HEK293 (cell line): ENCODE measurements around the gene TRNP1.

Experiments used
- CTCF ChIA-PET: fragments of 350-600 bp; formaldehyde crosslinking; extraction: SDS; loops from one replicate; lab custom pipeline; 2021; ENCODE audit warnings: antibody characterized with exemption; lab: Yijun Ruan, JAX
- POLR2A ChIA-PET: fragments of 300-600 bp; formaldehyde crosslinking; extraction: SDS; loops from one replicate; lab custom pipeline; 2020; ENCODE audit warnings: antibody characterized with exemption, inconsistent platforms; lab: Yijun Ruan, JAX
- H3K27ac ChIP-seq: fragments of 200-500 bp; sonication (Bioruptor generic); 2 replicates; pipeline ENCODE4 v1.5.1; 2014; ENCODE audit warnings: low read depth, low read length, control low read depth, inconsistent platforms; ENCODE audit errors: extremely low read depth
- H3K36me3 ChIP-seq, 2 experiments: fragments of 200-500 bp in 1 of 2; sonication (Bioruptor generic) in 1 of 2; 1 replicate in 1 of 2; 2 replicates in 1 of 2; pipeline ENCODE4 v1.5.1; 2014 to 2017; ENCODE audit warnings: inconsistent platforms in 2 of 2, low read length in 2 of 2; ENCODE audit not compliant: control insufficient read depth in 2 of 2, insufficient read depth in 1 of 2
- H3K4me1 ChIP-seq: fragments of 200-500 bp; sonication (Bioruptor generic); 2 replicates; pipeline ENCODE4 v1.5.1; 2014; ENCODE audit warnings: mild to moderate bottlenecking, low read length, inconsistent platforms; ENCODE audit not compliant: control insufficient read depth, insufficient read depth
- H3K4me3 ChIP-seq: 2 replicates; pipeline ENCODE4 v1.5.1; 2011; ENCODE audit warnings: low read depth, mild to moderate bottlenecking, control low read depth, low read length, moderate library complexity
- H3K9me3 ChIP-seq: fragments of 200-500 bp; sonication (Bioruptor generic); 2 replicates; pipeline ENCODE4 v1.5.1; 2014; ENCODE audit warnings: low read depth, low read length, inconsistent platforms; ENCODE audit not compliant: control insufficient read depth, insufficient read depth
- EGR2 ChIP-seq: fragments of 450-650 bp; formaldehyde crosslinking; IDR thresholded peaks from 2 replicates; pipeline ENCODE4 v1.5.1; 2016; ENCODE audit warnings: low read depth, missing biosample characterization, missing genetic modification characterization
- KLF16 ChIP-seq: fragments of 450-650 bp; formaldehyde crosslinking; IDR thresholded peaks from 2 replicates; pipeline ENCODE4 v1.5.1; 2017; ENCODE audit warnings: missing biosample characterization, missing genetic modification characterization
- KLF9 ChIP-seq: fragments of 450-650 bp; formaldehyde crosslinking; IDR thresholded peaks from 2 replicates; pipeline ENCODE4 v1.5.1; 2016; ENCODE audit warnings: missing biosample characterization, missing genetic modification characterization, low read depth
- MEIS1 ChIP-seq: sonication (generic); formaldehyde crosslinking; IDR thresholded peaks from 2 replicates; pipeline ENCODE4 v1.8.1; 2022; ENCODE audit warnings: missing genetic modification reagents, mild to moderate bottlenecking, borderline replicate concordance
- TCF7L2 ChIP-seq: IDR thresholded peaks from 2 replicates; pipeline ENCODE4 v1.6.1; 2011; ENCODE audit warnings: low read depth, mild to moderate bottlenecking, inconsistent platforms, low read length, moderate library complexity, borderline replicate concordance
- ZEB2 ChIP-seq: fragments of 450-650 bp; formaldehyde crosslinking; IDR thresholded peaks from 2 replicates; pipeline ENCODE4 v1.5.1; 2016; ENCODE audit warnings: missing biosample characterization, missing genetic modification characterization
- ZFHX2 ChIP-seq: fragments of 450-650 bp; formaldehyde crosslinking; conservative IDR thresholded peaks from 2 replicates; pipeline ENCODE4 v1.5.1; 2016; ENCODE audit warnings: missing biosample characterization, missing genetic modification characterization
- ZNF114 ChIP-seq: fragments of 450-650 bp; formaldehyde crosslinking; IDR thresholded peaks from 2 replicates; pipeline ENCODE4 v1.5.0; 2017; ENCODE audit warnings: missing biosample characterization, missing genetic modification characterization
- ZNF133 ChIP-seq: fragments of 450-650 bp; formaldehyde crosslinking; IDR thresholded peaks from 2 replicates; pipeline ENCODE4 v1.5.1; 2016; ENCODE audit warnings: missing biosample characterization, missing genetic modification characterization
- ZNF138 ChIP-seq: fragments of 450-650 bp; formaldehyde crosslinking; IDR thresholded peaks from 2 replicates; pipeline ENCODE4 v1.5.1; 2016; ENCODE audit warnings: missing biosample characterization, missing genetic modification characterization, borderline replicate concordance
- ZNF18 ChIP-seq: fragments of 450-650 bp; formaldehyde crosslinking; IDR thresholded peaks from 2 replicates; pipeline ENCODE4 v1.5.1; 2016; ENCODE audit warnings: missing biosample characterization, missing genetic modification characterization
- ZNF292 ChIP-seq: fragments of 450-650 bp; formaldehyde crosslinking; IDR thresholded peaks from 2 replicates; pipeline ENCODE4 v1.5.1; 2016; ENCODE audit warnings: low read depth, missing biosample characterization, missing genetic modification characterization, borderline replicate concordance
- ZNF302 ChIP-seq: fragments of 450-650 bp; formaldehyde crosslinking; IDR thresholded peaks from 2 replicates; pipeline ENCODE4 v1.5.1; 2016; ENCODE audit warnings: missing biosample characterization, missing genetic modification characterization, low read depth
- ZNF596 ChIP-seq: fragments of 450-650 bp; IDR thresholded peaks from 2 replicates; pipeline ENCODE4 v1.5.0; 2018; ENCODE audit warnings: missing biosample characterization, mild to moderate bottlenecking, missing genetic modification characterization, moderate library complexity
- ZNF600 ChIP-seq: fragments of 450-650 bp; formaldehyde crosslinking; IDR thresholded peaks from 2 replicates; pipeline ENCODE4 v1.5.1; 2016; ENCODE audit warnings: missing biosample characterization, missing genetic modification characterization
- ZNF610 ChIP-seq: fragments of 450-650 bp; formaldehyde crosslinking; IDR thresholded peaks from 2 replicates; pipeline ENCODE4 v1.5.1; 2016; ENCODE audit warnings: missing biosample characterization, missing genetic modification characterization, borderline replicate concordance
- ZNF654 ChIP-seq: fragments of 450-650 bp; formaldehyde crosslinking; IDR thresholded peaks from 2 replicates; pipeline ENCODE4 v1.5.1; 2016; ENCODE audit warnings: low read depth, missing biosample characterization, missing genetic modification characterization
- TF ChIP-seq, protein P1 (sequence below): fragments of 450-650 bp; formaldehyde crosslinking; IDR thresholded peaks from 2 replicates; pipeline ENCODE4 v1.5.1; 2016; ENCODE audit warnings: missing biosample characterization, missing genetic modification characterization

Gene TRNP1

GRCh38 chr1:27036718-27037117, 43.2 kb downstream of the TRNP1 start:
- Histone ChIP-seq H3K27ac (no peak overlapping the region), H3K36me3 (no peaks in the 10 kb centered on the region), H3K9me3 (no peaks in the 10 kb centered on the region), H3K4me1 (no peaks in the 10 kb centered on the region), H3K4me3 (no peak overlapping the region)
- POLR2A ChIA-PET: interaction anchor here (0.7 kb wide), 1 partner anchor 10 kb away, joined by 3 read pairs; no protein-coding TSS in a partner anchor
- TF ChIP-seq ZNF114 (tag by site-specific recombination): no peak
- no peak for TF ChIP-seq ZNF302 (tag by site-specific recombination)
- TF ChIP-seq, protein P1, sequence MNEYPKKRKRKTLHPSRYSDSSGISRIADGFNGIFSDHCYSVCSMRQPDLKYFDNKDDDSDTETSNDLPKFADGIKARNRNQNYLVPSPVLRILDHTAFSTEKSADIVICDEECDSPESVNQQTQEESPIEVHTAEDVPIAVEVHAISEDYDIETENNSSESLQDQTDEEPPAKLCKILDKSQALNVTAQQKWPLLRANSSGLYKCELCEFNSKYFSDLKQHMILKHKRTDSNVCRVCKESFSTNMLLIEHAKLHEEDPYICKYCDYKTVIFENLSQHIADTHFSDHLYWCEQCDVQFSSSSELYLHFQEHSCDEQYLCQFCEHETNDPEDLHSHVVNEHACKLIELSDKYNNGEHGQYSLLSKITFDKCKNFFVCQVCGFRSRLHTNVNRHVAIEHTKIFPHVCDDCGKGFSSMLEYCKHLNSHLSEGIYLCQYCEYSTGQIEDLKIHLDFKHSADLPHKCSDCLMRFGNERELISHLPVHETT: no peak
- no peak for TF ChIP-seq ZNF138 (tag by site-specific recombination)
- CTCF ChIA-PET: interaction anchor here (0.7 to 6.9 kb wide), 6 partner anchors 9 to 264 kb away, joined by 3 to 74 read pairs (median 5); no protein-coding TSS in a partner anchor

- Histone ChIP-seq H3K27ac (no peak overlapping the region), H3K4me3 (no peak overlapping the region), H3K4me1 (no peaks in the 10 kb centered on the region), H3K36me3 (no peaks in the 10 kb centered on the region), H3K9me3 (no peaks in the 10 kb centered on the region)
- TF ChIP-seq ZNF596 (tag by site-specific recombination): no peak
- no peak for TF ChIP-seq ZNF600
- no peak for TF ChIP-seq ZNF654 (tag by site-specific recombination)
- no peak for TF ChIP-seq KLF9 (tag by site-specific recombination)
- no peak for TF ChIP-seq ZEB2 (tag by site-specific recombination)
- ChIA-PET CTCF (interaction anchor here (0.6 to 6.9 kb wide), 6 partner anchors 8 to 1191 kb away, joined by 3 to 74 read pairs (median 5); no protein-coding TSS in a partner anchor), POLR2A (no interaction called here)
Measured at GRCh38 chr1:27037518-27037917, 44.0 kb downstream of the TRNP1 start.

DNA sequence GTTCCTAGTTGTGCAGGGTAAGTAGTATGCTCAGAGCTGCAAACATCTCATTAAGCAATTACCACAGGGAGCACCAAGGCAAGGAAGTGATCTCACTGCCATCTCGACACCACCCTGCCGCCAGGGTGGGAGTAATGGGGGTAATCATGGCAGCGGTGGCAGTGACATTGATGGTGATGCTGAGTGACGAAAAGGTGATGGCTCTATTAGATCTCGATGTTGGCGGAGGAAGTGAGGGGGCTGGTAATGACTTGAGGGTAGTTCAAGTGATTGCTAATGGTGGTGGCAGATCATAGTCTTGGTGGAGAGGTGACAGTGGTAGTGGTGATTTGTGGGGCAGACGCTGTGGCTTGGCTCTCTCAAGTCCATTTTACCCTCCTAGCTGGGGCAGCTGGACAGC, 44.5 kb downstream of the TRNP1 start:
- no peak for TF ChIP-seq ZNF292
- TF ChIP-seq ZNF18 (tag by site-specific recombination): no peak
- TF ChIP-seq EGR2 (tag by site-specific recombination): peak; percentile 77
- TF ChIP-seq ZFHX2 (tag by site-specific recombination): peak; percentile 52
- TF ChIP-seq ZNF610 (tag by site-specific recombination): no peak
- POLR2A ChIA-PET: no interaction called here
- H3K27ac ChIP-seq: no peak overlapping the region
- H3K4me1 ChIP-seq: no peaks in the 10 kb centered on the region
- H3K36me3 ChIP-seq: no peaks in the 10 kb centered on the region
- no peak overlapping the region for H3K4me3 ChIP-seq
- H3K9me3 ChIP-seq: no peaks in the 10 kb centered on the region
- CTCF ChIA-PET: interaction anchor here (0.7 to 6.9 kb wide), 3 partner anchors 8 to 126 kb away, joined by 5 to 74 read pairs (median 21); no protein-coding TSS in a partner anchor

- H3K27ac ChIP-seq: no peak overlapping the region
- CTCF ChIA-PET: interaction anchor here (0.5 to 7.1 kb wide), 15 partner anchors 8 to 310 kb away, joined by 3 to 329 read pairs (median 5); partner anchors contain the start of gene TRNP1
- TF ChIP-seq KLF16 (tag by site-specific recombination): no peak
- no peak for TF ChIP-seq ZNF114 (tag by site-specific recombination)
- TF ChIP-seq TCF7L2: no peak
- TF ChIP-seq MEIS1 (CRISPR knock-in tag): no peak
- no peak for TF ChIP-seq ZNF133 (tag by site-specific recombination)
- no peak overlapping the region for H3K4me3 ChIP-seq
- no peaks in the 10 kb centered on the region for H3K9me3 ChIP-seq
- no peaks in the 10 kb centered on the region for H3K4me1 ChIP-seq
- no peaks in the 10 kb centered on the region for H3K36me3 ChIP-seq
- POLR2A ChIA-PET: no interaction called here
Measured at GRCh38 chr1:27042670-27043069, 49.2 kb downstream of the TRNP1 start.
